Neural cell (in vitro differentiated cells): Measurements from ENCODE around the gene TIMM17B. TPM values are rescaled to one million over a fixed set of nuclear protein-coding genes. Genes with fewer than 3 reads are reported as not detected.

ENCODE experiments used
- H2AFZ ChIP-seq: fragments of 200-600, 300-800 bp; sonication (generic), shearing (Covaris generic); 2 replicates; pipeline ENCODE4 v1.6.0; 2014; ENCODE audit warnings: low read depth, mild to moderate bottlenecking, antibody characterized with exemption, low read length, moderate library complexity
- H3F3A ChIP-seq: fragments of 200-600 bp; shearing (Covaris generic); 2 replicates; pipeline ENCODE4 v1.6.1; 2016; ENCODE audit warnings: mild to moderate bottlenecking, moderate library complexity, mixed read lengths, antibody characterized with exemption, low read length; ENCODE audit not compliant: insufficient read depth, poor library complexity, severe bottlenecking
- H3K27ac ChIP-seq: fragments of 200-600, 300-800 bp; sonication (generic), shearing (Covaris generic); 2 replicates; pipeline ENCODE4 v1.5.1; 2014; ENCODE audit warnings: mild to moderate bottlenecking, low read length, moderate library complexity
- H3K27me3 ChIP-seq: fragments of 300-800, 200-600 bp; sonication (generic), shearing (Covaris generic); 2 replicates; pipeline ENCODE4 v1.6.0; 2014; ENCODE audit warnings: mild to moderate bottlenecking, low read depth, low read length, moderate library complexity; ENCODE audit not compliant: insufficient read depth
- H3K36me3 ChIP-seq: fragments of 300-800, 200-600 bp; sonication (generic), shearing (Covaris generic); 2 replicates; pipeline ENCODE4 v1.5.1; 2014; ENCODE audit warnings: mild to moderate bottlenecking, antibody characterized with exemption, low read length, moderate library complexity; ENCODE audit not compliant: insufficient read depth
- H3K4me2 ChIP-seq: fragments of 300-800, 200-600 bp; sonication (generic), shearing (Covaris generic); 2 replicates; pipeline ENCODE4 v1.6.0; 2014; ENCODE audit warnings: mild to moderate bottlenecking, low read length
- H3K4me3 ChIP-seq: fragments of 300-800, 200-600 bp; sonication (generic), shearing (Covaris generic); 2 replicates; pipeline ENCODE4 v1.5.1; 2014; ENCODE audit warnings: mild to moderate bottlenecking, low read length, moderate library complexity
- H3K79me2 ChIP-seq: fragments of 200-600 bp; shearing (Covaris generic); replicated peaks from 2 replicates; pipeline ENCODE4 v1.6.0; 2014; ENCODE audit warnings: mild to moderate bottlenecking, low read length, moderate library complexity; ENCODE audit not compliant: insufficient read depth
- H3K9ac ChIP-seq: fragments of 300-800, 200-600 bp; sonication (generic), shearing (Covaris generic); 2 replicates; pipeline ENCODE4 v1.6.1; 2016; ENCODE audit warnings: mild to moderate bottlenecking, low read length, mixed read lengths
- H3K9me2 ChIP-seq: fragments of 200-600 bp; shearing (Covaris generic); 2 replicates; pipeline ENCODE4 v1.6.1; 2016; ENCODE audit warnings: mild to moderate bottlenecking, low read length, mixed read lengths; ENCODE audit not compliant: insufficient read depth
- H3K9me3 ChIP-seq: fragments of 200-600, 300-800 bp; sonication (generic), shearing (Covaris generic); 2 replicates; pipeline ENCODE4 v1.6.1; 2016; ENCODE audit warnings: mild to moderate bottlenecking, mixed run types, low read length, moderate library complexity, mixed read lengths
- H4K20me1 ChIP-seq: fragments of 200-600 bp; shearing (Covaris generic); 2 replicates; pipeline ENCODE4 v1.6.1; 2016; ENCODE audit warnings: mild to moderate bottlenecking, mixed run types; ENCODE audit not compliant: insufficient read depth
- CTCF ChIP-seq: fragments of 450-650 bp; IDR thresholded peaks from 2 replicates; pipeline ENCODE4 v1.5.1; 2014; ENCODE audit warnings: antibody characterized with exemption, mild to moderate bottlenecking, moderate library complexity; ENCODE audit not compliant: poor library complexity, severe bottlenecking
- EP300 ChIP-seq: fragments of 450-650 bp; conservative IDR thresholded peaks from 2 replicates; pipeline ENCODE4 v1.6.1; 2014; ENCODE audit warnings: antibody characterized with exemption, mild to moderate bottlenecking, moderate library complexity; ENCODE audit not compliant: poor library complexity, severe bottlenecking
- EZH2 ChIP-seq: fragments of 200-600, 300-800 bp; shearing (Covaris generic), sonication (generic); IDR thresholded peaks from 2 replicates; pipeline ENCODE4 v1.6.1; 2014; ENCODE audit warnings: antibody characterized with exemption, low read length, borderline replicate concordance, mild to moderate bottlenecking; ENCODE audit not compliant: insufficient read depth, poor library complexity, severe bottlenecking
- MXI1 ChIP-seq: fragments of 450-650 bp; conservative IDR thresholded peaks from 2 replicates; pipeline ENCODE4 v1.6.1; 2014; ENCODE audit warnings: antibody characterized with exemption, mild to moderate bottlenecking; ENCODE audit not compliant: poor library complexity, severe bottlenecking
- POLR2AphosphoS5 ChIP-seq: IDR thresholded peaks from 2 replicates; pipeline ENCODE4 v1.6.1; 2012
- RAD21 ChIP-seq: fragments of 450-650 bp; conservative IDR thresholded peaks from 2 replicates; pipeline ENCODE4 v1.6.1; 2014; ENCODE audit warnings: antibody characterized with exemption, mild to moderate bottlenecking, moderate library complexity
- SMC3 ChIP-seq: fragments of 450-650 bp; conservative IDR thresholded peaks from 2 replicates; pipeline ENCODE4 v1.6.1; 2014; ENCODE audit warnings: antibody characterized with exemption, mild to moderate bottlenecking, moderate library complexity; ENCODE audit not compliant: poor library complexity
- TAF1 ChIP-seq: IDR thresholded peaks from 2 replicates; pipeline ENCODE4 v1.6.1; 2012; ENCODE audit warnings: low read depth
- polyA plus RNA-seq: library from polyadenylated mRNA; depleted of rRNA; stranded (reverse); fragments of >200 nt; gene quantifications from 2 replicates; pipeline ENCODE4 v1.2.3, GENCODE V29; 2014
- TF ChIP-seq, protein P1 (sequence below): IDR thresholded peaks from 2 replicates; pipeline ENCODE4 v1.6.1; 2012; ENCODE audit warnings: borderline replicate concordance

The TIMM17B gene
- polyA plus RNA-seq, 1 donor from 2014 or later: 131 TPM

DNA sequence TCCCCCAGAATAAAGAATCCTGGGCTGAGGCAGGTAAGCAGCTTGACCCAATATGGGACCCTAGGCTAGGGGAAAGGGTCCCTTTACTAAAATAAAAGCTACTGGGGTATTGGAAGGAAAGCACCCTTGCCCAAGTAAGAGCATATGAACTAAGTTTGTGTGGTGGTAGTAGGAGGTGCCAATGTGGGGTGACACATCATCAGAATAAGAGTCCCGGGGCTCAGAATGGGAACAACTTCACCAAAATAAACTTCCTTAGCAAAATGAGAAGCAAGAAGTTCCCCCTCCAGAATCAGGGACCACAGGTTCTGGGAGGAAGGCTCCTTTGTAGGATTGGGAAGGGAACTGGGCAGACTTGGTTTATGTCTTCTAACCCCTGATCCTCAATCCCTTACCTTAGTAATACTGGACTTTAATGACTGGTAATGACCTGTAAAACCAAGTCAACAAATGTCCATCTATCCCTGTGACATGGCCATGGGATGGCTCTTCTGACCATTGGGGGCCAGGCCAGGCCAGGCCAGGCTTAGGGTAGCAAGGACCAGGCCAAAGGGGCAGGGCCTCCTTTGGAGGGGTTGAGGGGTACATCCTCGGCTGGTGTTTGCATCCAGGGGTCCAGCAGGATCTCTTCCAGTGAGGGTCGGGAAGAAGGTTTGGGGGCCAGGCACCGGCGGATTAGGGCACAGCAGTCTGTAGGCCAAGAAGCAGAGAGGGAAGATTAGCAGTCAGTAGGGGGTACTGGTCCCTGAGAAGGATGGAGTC is 16.2 kb upstream of the TIMM17B start:
- no peaks in the 10 kb centered on the region for H3K36me3 ChIP-seq
- H3K27ac ChIP-seq: no peak overlapping the region
- TF ChIP-seq MXI1 (no peak), POLR2AphosphoS5 (no peak), RAD21 (no peak), EP300 (no peak), EZH2 (no peak), CTCF (no peak), SMC3 (no peak), TAF1 (no peak)
- TF ChIP-seq, protein P1, sequence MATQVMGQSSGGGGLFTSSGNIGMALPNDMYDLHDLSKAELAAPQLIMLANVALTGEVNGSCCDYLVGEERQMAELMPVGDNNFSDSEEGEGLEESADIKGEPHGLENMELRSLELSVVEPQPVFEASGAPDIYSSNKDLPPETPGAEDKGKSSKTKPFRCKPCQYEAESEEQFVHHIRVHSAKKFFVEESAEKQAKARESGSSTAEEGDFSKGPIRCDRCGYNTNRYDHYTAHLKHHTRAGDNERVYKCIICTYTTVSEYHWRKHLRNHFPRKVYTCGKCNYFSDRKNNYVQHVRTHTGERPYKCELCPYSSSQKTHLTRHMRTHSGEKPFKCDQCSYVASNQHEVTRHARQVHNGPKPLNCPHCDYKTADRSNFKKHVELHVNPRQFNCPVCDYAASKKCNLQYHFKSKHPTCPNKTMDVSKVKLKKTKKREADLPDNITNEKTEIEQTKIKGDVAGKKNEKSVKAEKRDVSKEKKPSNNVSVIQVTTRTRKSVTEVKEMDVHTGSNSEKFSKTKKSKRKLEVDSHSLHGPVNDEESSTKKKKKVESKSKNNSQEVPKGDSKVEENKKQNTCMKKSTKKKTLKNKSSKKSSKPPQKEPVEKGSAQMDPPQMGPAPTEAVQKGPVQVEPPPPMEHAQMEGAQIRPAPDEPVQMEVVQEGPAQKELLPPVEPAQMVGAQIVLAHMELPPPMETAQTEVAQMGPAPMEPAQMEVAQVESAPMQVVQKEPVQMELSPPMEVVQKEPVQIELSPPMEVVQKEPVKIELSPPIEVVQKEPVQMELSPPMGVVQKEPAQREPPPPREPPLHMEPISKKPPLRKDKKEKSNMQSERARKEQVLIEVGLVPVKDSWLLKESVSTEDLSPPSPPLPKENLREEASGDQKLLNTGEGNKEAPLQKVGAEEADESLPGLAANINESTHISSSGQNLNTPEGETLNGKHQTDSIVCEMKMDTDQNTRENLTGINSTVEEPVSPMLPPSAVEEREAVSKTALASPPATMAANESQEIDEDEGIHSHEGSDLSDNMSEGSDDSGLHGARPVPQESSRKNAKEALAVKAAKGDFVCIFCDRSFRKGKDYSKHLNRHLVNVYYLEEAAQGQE: no peak
- H3K9me3 ChIP-seq: no peaks in the 10 kb centered on the region
- H3K9ac ChIP-seq: no peak overlapping the region
- no peaks in the 10 kb centered on the region for H3F3A ChIP-seq
- no peaks in the 10 kb centered on the region for H3K27me3 ChIP-seq
- no peaks in the 10 kb centered on the region for H4K20me1 ChIP-seq
- no peak overlapping the region for H2AFZ ChIP-seq
- H3K9me2 ChIP-seq: no peaks in the 10 kb centered on the region
- peaks cover 9% of the 10 kb centered on the region for H3K79me2 ChIP-seq
- no peak overlapping the region for H3K4me2 ChIP-seq
- no peak overlapping the region for H3K4me3 ChIP-seq

DNA sequence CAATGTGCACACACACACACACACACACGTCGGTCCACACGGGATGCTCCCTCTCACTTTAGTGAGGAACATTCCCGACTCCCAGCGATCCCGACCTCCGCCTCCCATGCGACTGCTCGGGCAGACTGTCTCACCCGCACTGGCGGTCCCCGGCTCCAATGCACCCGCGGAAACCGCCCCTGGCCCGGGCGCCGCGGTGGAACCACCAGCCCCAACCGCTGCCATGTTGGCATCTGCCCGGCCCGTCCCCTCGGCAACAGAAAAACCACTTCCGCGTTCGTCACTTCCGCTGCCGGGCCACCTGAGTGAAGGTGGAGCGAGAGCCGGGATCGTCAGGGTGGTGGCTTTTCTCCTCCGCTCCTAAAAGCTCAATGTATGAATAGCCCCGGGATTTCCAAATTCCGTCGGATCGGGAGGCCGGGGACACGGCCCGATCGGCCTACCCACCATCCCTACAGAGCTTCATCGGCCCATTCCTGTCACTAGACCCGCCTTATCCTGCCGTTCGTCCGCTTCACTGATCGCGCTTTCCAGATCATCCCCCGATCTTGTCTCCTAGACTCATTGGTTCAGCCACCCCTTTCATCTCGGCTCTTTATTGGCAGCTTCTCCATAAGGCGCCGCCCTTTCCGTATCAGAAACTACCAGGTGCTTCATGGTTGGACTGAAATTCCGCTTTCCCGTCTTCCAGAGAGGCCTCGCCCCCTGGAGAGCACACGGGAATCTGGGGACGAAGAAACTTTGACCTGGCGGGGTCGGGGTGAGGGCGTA is 14.0 kb upstream of the TIMM17B start, which contains the start of gene SLC35A2:
Gene SLC35A2, minus strand, starts transcription at position 235 of the 771 bp plus-strand sequence. Its CDS starts 10 bp downstream, at position 225.
- Histone ChIP-seq H3K9me3 (no peaks in the 10 kb centered on the region), H4K20me1 (no peaks in the 10 kb centered on the region), H3K4me3 (peak within 1 kb of the TSS; percentile 83), H3K79me2 (peaks cover 9% of the 10 kb centered on the region), H3K9ac (peak within 1 kb of the TSS; percentile 78), H3K4me2 (peak within 1 kb of the TSS; percentile 39), H2AFZ (peak within 1 kb of the TSS; percentile 14), H3K27ac (peak within 1 kb of the TSS; percentile 91), H3F3A (no peaks in the 10 kb centered on the region), H3K9me2 (no peaks in the 10 kb centered on the region), H3K27me3 (no peaks in the 10 kb centered on the region), H3K36me3 (no peaks in the 10 kb centered on the region)
- TF ChIP-seq SMC3 (no peak), POLR2AphosphoS5 (peak; percentile 78), EP300 (peak; percentile 27), MXI1 (peak; percentile 85)
